Smooth muscle cell of the pulmonary artery (primary cell): ENCODE results near the gene CLEC11A. TPM values are rescaled to one million over a fixed set of nuclear protein-coding genes. Genes with fewer than 3 reads are reported as not detected.

ENCODE experiments used
- total RNA-seq: library from RNA; depleted of rRNA; stranded (reverse); fragments of >200 nt; gene quantifications from 2 replicates; pipeline ENCODE4 v1.2.3, GENCODE V29; 2014

Gene CLEC11A, protein sequence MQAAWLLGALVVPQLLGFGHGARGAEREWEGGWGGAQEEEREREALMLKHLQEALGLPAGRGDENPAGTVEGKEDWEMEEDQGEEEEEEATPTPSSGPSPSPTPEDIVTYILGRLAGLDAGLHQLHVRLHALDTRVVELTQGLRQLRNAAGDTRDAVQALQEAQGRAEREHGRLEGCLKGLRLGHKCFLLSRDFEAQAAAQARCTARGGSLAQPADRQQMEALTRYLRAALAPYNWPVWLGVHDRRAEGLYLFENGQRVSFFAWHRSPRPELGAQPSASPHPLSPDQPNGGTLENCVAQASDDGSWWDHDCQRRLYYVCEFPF
- total RNA-seq: 69.0 and 84.0 TPM in 2 replicates

DNA sequence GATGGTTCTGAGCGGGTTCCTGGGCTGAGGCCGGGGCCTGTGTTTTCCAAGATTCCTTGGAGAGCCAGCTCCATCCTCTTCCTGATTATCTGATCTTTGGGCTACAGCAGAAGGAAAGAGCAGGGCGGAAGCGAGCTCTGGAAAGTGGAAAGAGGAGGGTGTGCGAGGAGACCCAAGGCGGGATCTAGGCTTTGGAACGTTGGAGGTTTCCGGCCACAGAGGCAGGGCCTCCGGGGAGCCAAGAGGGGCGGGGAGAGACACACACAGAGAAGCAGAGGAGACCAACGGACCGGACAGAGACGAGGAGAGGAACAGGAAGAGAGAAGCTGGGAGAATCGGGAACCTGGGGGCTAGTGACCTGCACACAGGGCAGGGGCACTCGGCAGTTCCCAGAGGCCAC lies at the start of gene CLEC11A:
TSS of gene CLEC11A (plus strand) at position 296 of the 400 bp plus-strand sequence. CDS start 162 bp downstream, outside the sequence.

DNA sequence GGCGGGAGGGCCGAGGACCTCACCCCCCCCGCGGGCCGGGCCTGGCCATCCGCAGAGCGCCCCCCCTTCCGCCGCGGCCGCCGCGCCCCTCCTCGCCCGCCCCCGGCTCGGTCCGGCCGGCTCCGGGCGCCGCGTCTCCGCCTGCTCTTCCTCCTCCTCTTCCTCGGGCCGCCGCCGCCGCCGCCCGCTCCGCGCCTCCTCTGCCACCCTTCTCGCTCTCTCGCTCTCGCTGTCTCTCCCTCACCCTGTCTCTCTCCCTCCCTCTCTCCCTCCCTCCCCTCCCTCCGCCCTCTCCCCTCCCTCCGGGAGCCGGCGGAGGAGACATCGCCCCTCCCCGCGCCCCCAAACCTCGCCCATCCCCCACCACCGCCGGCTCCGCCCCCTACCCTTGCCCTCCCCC lies 3.6 kb upstream of the CLEC11A start, which contains the start of gene SHANK1:
TSS of gene SHANK1 (minus strand) at position 237 of the 400 bp plus-strand sequence. CDS start 2,883 bp downstream, outside the sequence.

DNA sequence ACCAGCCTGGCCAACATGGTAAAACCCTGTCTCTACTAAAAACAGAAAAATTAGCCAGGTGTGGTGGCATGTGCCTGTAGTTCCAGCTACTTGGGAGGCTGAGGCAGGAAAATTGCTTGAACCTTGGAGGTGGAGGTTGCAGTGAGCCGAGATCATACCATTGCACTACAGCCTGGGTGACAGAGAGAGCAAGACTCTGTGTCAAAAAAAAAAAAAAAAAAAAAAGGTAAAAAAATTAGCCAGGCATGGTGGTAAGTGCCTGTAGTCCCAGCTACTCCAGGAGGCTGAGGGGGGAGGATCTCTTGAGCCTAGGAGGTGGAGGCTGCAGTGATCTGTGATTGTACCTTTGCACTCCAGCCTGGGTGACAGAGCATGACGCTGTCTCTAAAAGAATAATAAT lies 47.0 kb downstream of the CLEC11A start, which contains the start of gene GPR32:
TSS of gene GPR32 (plus strand) at position 301 of the 400 bp plus-strand sequence. CDS start 137 bp downstream, outside the sequence.

Other genes starting within 250 kb of the CLEC11A start
- 84.3 and 87.3 TPM in 2 replicates for gene EMC10, start 246.9 kb upstream of the CLEC11A start, total RNA-seq
- 0.23 and 0.39 TPM in 2 replicates for gene GARIN5A, start 246.5 kb upstream of the CLEC11A start, total RNA-seq
- 35.9 and 37.4 TPM in 2 replicates for gene JOSD2, start 212.2 kb upstream of the CLEC11A start, total RNA-seq
- gene ASPDH, start 209.5 kb upstream of the CLEC11A start, total RNA-seq: not detected in 2 replicates
- gene LRRC4B, start 154.9 kb upstream of the CLEC11A start, total RNA-seq: 0.26 and 1.2 TPM in 2 replicates
- 0.20 TPM in 2 replicates for gene SYT3, start 83.5 kb upstream of the CLEC11A start, total RNA-seq
- gene C19orf81, start 73.9 kb upstream of the CLEC11A start, total RNA-seq: not detected in 2 replicates
- 5.8 and 6.4 TPM in 2 replicates for gene SHANK1, start 3.6 kb upstream of the CLEC11A start, total RNA-seq
- gene GPR32, start 47.1 kb downstream of the CLEC11A start, total RNA-seq: not detected in 2 replicates
- gene ACP4, start 67.1 kb downstream of the CLEC11A start, total RNA-seq: not detected in 2 replicates
- gene KLK1, start 100.4 kb downstream of the CLEC11A start, total RNA-seq: not detected in 2 replicates
- gene KLK15, start 110.2 kb downstream of the CLEC11A start, total RNA-seq: not detected in 2 replicates
- gene KLK3, start 131.6 kb downstream of the CLEC11A start, total RNA-seq: not detected in 2 replicates
- gene KLK2, start 150.1 kb downstream of the CLEC11A start, total RNA-seq: not detected in 2 replicates
- gene KLK4, start 188.0 kb downstream of the CLEC11A start, total RNA-seq: not detected in 2 replicates
- not detected in 2 replicates for gene KLK5, start 229.7 kb downstream of the CLEC11A start, total RNA-seq
- gene KLK6, start 246.2 kb downstream of the CLEC11A start, total RNA-seq: not detected in 2 replicates